DMS79 treated with DMSO at 0.1 percent for 48 hours (cell line): ENCODE results near the gene ZDHHC5.
A peak's percentile ranks its signal among the peaks of the same experiment; 100 is the strongest.

Source experiments
- DNase-seq: peaks from one replicate; lab custom pipeline; 2025; lab: John Stamatoyannopoulos, UW

The ZDHHC5 gene

GRCh38 chr11:57667736-57668433 lies at the start of gene ZDHHC5:
TSS of gene ZDHHC5 (plus strand) at chr11:57668114. CDS start at chr11:57673091, 4,977 bp downstream.
- peak; percentile 100 for DNase-seq

- no peak for DNase-seq
These were observed 49.5 kb upstream of the ZDHHC5 start for GRCh38 chr11:57618438-57618837.

GRCh38 chr11:57619331-57619730 lies 48.6 kb upstream of the ZDHHC5 start:
- DNase-seq = no peak

- DNase-seq = no peak
These were observed 47.4 kb upstream of the ZDHHC5 start for GRCh38 chr11:57620467-57620866.

- DNase-seq = no peak
These were observed 45.7 kb upstream of the ZDHHC5 start for GRCh38 chr11:57622263-57622662.

GRCh38 chr11:57624864-57625263 lies 43.0 kb upstream of the ZDHHC5 start:
- DNase-seq = no peak

GRCh38 chr11:57626895-57627294 lies 41.0 kb upstream of the ZDHHC5 start:
- no peak for DNase-seq

- DNase-seq = no peak
These were observed 37.7 kb upstream of the ZDHHC5 start for GRCh38 chr11:57630171-57630570.

- DNase-seq = no peak
These were observed 35.8 kb upstream of the ZDHHC5 start for GRCh38 chr11:57632116-57632515.

- no peak for DNase-seq
These were observed 34.4 kb upstream of the ZDHHC5 start for GRCh38 chr11:57633394-57634070.

GRCh38 chr11:57634311-57634710 lies 33.6 kb upstream of the ZDHHC5 start:
- no peak for DNase-seq

- DNase-seq = no peak
These were observed 32.7 kb upstream of the ZDHHC5 start for GRCh38 chr11:57635246-57635645.

GRCh38 chr11:57637626-57638004 lies 30.3 kb upstream of the ZDHHC5 start:
- DNase-seq = peak; percentile 36

- DNase-seq = peak; percentile 86
These were observed 29.7 kb upstream of the ZDHHC5 start for GRCh38 chr11:57638005-57638781.

GRCh38 chr11:57638811-57639320 lies 29.0 kb upstream of the ZDHHC5 start:
- DNase-seq = no peak

GRCh38 chr11:57639321-57640067 lies 28.4 kb upstream of the ZDHHC5 start:
- DNase-seq = peak; percentile 51

- no peak for DNase-seq
These were observed 27.7 kb upstream of the ZDHHC5 start for GRCh38 chr11:57640068-57640800.

GRCh38 chr11:57641011-57641807 lies 26.7 kb upstream of the ZDHHC5 start:
- peak; percentile 4 for DNase-seq

GRCh38 chr11:57643802-57644201 lies 24.1 kb upstream of the ZDHHC5 start:
- DNase-seq = no peak
